GM19043 (cell line): ENCODE data around the gene RCAN1.
"Not testable (repeated sequence)": the region's sequence is repeated elsewhere in the genome, so short reads cannot be mapped to it uniquely, and the experiment has no call there.

Source experiments
- ATAC-seq: cut with Tn5 transposase; IDR thresholded peaks from one replicate; pipeline ENCODE4 v1.9.1; 2021; ENCODE audit warnings: low read depth; ENCODE audit not compliant: unreplicated experiment

The RCAN1 gene

GRCh38 chr21:34498623-34499022 is 116.3 kb downstream of the RCAN1 start:
- ATAC-seq = no peak

- ATAC-seq = not testable (repeated sequence)
These were observed 131.1 kb downstream of the RCAN1 start for GRCh38 chr21:34483854-34484253.

DNA sequence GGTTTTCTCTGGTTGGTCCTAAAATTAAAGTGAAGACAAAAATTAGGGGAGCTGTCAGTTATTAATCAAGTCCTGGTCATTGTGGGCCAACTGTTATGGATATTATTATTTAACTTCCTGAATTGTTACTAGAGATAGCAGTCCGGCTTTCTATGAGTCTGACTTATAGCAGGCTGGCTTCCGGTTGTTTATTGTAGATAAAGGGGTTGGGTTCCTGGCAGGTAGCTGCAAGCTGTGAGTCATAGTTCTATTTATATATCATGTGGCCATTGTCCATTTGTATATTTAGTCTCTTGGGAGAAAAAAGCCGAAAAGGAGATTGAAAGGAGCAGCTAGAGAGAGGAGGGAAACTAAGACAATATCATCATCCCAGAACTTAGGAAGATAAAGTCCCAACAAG is 131.5 kb downstream of the RCAN1 start:
- ATAC-seq = not testable (repeated sequence)

DNA sequence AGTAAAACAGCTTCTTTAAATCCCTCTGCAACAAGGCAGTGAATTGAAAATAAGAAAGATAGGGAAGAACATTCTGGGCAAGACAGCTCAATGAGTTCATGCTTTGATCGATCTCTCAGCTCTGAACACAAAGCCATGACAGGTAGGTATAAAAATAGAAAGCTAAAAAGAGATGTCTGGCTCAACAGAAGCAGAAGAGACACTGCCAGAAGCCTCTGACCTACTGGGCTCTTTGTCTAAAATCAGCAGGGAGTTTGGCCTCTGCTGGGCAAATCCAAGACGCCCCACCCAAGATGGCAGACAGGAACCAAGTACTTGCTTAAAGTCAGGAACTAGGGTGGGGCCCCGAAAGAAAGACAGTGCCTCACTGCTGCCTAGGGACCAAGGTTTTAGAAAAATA is 147.6 kb downstream of the RCAN1 start:
- ATAC-seq = not testable (repeated sequence)
